HG02759 (cell line): Measurements from ENCODE around the gene RTKN2.
"Not testable (repeated sequence)": the region's sequence is repeated elsewhere in the genome, so short reads cannot be mapped to it uniquely, and the experiment has no call there.

Experiments used
- ATAC-seq: cut with Tn5 transposase; IDR thresholded peaks from one replicate; pipeline ENCODE4 v1.9.1; 2021; ENCODE audit warnings: mild to moderate bottlenecking, moderate library complexity; ENCODE audit not compliant: unreplicated experiment

Gene RTKN2

GRCh38 chr10:62268399-62269114 lies at the start of gene RTKN2:
Gene RTKN2 (minus strand): TSS chr10:62268844. CDS start chr10:62268610, 234 bp downstream.
- ATAC-seq, result peak; percentile 83

DNA sequence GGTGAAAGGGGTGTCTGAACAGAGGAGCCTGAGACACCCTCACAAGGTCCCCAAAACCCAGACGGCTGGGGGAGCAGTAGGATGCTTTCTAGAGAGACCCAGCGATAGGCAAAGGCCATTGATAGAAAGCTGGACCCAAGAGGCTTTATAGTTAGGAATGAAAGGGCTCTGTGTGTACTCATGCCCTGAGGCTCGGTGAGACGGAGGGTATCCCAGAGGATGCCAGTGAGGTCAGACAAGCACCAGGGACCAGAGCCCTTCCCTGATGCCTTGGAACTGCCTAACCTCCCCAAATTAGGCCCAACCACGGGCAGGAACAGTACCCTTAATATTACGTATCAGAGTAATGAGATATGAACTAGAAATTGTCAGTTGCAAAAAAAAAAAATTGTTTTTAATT lies 48.6 kb upstream of the RTKN2 start:
- ATAC-seq, result no peak

DNA sequence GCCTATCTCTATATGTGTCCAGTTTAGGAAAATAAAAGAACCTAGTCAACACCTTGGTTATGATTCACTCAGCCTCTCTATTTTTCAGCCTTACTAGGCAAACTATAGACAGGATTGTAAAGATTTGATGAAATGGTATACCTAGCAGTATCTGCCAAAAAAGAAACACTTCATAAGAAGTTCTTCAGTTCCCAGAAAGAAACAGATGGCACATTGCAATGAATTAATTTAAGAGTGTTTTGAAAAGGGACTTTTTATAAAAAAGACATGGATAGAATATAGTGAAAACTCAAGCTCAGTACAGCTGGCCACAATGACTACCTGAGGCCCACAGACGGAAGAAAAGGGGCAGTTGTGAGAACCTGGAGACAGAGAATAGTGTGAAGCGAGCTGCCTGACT lies 40.6 kb upstream of the RTKN2 start:
- no peak for ATAC-seq

DNA sequence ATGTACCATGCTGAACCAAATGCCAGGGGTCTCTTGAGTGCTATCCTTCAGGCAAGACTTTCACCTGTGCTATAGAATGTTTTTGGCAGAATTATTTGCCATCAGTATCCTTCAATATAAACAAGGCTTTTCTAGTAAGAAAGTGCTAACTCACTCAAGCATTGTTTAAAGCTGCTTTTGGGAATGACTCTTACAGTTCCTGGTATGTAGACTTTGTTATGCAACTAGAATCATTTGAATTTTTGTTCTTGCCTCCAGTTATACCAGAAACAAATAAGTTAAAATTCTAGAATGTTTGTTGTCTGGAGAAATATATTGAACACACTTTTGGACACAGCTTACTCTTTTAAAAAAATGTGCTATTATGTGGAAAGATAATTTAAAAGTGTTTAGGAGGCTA lies 39.5 kb upstream of the RTKN2 start:
- ATAC-seq, result no peak

DNA sequence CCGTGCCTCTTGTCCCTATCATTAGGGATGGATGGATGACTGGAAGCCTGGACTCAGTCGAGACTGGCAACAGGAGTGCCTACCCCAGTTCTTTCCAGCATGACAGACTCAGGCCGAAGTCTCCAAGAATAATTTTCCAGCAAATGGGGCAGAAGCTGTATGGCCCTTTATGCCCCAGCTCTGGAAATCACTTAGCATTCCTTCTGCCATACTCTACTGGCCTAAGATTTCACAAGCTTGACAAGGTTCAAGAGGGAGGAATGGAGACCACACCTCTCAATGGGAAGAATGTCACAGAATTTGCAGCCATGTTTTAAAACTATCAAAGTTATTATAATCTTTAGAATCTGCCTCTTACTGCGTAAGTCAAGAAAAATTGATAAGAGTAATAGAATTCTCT lies 39.0 kb upstream of the RTKN2 start:
- no peak for ATAC-seq

GRCh38 chr10:62306663-62307062 lies 38.0 kb upstream of the RTKN2 start:
- ATAC-seq, result no peak

- no peak for ATAC-seq
These were observed 37.2 kb upstream of the RTKN2 start for GRCh38 chr10:62305813-62306212.

DNA sequence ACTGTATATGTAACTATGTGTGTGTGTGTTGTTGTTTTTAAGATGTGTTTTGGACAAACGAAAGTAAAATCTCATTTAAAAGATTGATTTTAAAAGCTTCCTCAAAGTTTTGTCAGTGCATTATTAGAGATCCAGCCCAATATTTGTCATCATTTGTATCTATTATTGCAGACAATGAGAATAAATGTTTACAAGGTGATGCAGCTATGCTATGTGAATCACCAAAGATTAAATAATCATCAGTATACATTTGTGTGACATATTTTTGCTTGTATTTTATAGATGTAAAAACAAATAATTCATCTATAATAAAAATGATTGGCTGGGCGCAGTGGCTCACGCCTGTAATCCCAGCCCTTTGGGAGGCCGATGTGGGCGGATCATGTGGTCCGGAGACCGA lies 35.3 kb upstream of the RTKN2 start:
- no peak for ATAC-seq

DNA sequence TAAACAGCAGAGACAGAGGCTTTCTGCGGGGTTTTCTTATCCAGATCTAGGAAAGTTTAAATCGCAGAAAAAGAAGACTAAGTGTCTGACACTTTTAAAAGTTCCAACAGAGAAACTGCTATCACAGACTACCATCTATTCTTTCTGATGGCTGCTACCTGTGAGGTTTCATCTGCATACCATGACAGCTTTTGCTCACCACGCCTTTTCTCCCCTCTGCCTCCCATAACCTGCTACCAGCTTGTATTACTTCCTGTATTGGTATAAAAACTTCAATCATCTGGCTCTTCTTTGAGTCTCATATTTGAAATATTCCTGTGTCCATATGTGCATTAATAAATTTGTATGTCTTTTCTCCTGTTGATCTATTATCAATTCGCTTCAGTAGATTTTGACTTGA lies 34.1 kb upstream of the RTKN2 start:
- no peak for ATAC-seq

GRCh38 chr10:62297857-62298256 lies 29.2 kb upstream of the RTKN2 start:
- ATAC-seq, result no peak

DNA sequence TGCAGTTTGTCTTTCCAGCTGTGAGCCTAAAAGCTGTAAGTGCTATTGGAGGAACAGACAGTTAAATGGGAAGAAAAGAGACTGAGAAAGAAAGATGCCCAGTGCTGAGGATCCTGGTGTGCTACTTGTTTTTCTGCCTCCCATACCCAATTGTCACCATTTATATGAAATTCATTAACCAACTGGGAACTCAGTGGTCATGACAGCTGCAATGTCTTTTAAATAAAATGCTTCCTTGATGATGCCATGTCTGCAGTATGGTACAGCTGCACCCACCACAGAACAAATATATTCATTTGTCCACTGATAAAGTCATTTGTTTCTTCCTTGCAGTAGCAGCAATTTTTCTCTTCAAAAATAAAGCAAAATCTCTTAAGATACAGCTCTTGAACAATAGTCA lies 15.6 kb upstream of the RTKN2 start:
- no peak for ATAC-seq

GRCh38 chr10:62281348-62281747 lies 12.7 kb upstream of the RTKN2 start:
- ATAC-seq, result not testable (repeated sequence)

GRCh38 chr10:62280392-62280791 lies 11.7 kb upstream of the RTKN2 start:
- not testable (repeated sequence) for ATAC-seq

- no peak for ATAC-seq
These were observed 9.8 kb upstream of the RTKN2 start for GRCh38 chr10:62278441-62278910.

GRCh38 chr10:62277971-62278370 lies 9.3 kb upstream of the RTKN2 start:
- ATAC-seq, result no peak

- ATAC-seq, result no peak
These were observed 1.4 kb upstream of the RTKN2 start for GRCh38 chr10:62270020-62270419.

GRCh38 chr10:62268027-62268398 lies 631 bp downstream of the RTKN2 start:
- no peak for ATAC-seq

DNA sequence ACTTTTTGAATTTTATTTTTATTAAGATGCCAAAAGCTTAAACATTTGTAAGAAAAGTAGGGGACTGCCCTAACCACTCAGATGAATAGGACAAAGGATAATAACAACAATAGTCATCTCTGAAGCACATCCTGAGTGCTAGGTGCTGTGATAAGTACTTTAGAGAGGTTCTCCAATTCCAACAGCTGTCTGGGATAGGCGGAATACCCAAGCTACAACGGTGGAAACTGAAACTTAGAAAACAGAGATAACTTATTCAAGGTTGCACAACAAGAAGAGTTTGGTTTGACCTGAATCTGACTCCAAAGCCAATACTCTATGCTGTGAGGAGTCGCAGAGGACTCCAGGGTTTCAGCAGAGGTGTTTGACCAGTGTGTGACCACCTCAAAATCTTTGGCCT lies 2.0 kb downstream of the RTKN2 start:
- no peak for ATAC-seq

DNA sequence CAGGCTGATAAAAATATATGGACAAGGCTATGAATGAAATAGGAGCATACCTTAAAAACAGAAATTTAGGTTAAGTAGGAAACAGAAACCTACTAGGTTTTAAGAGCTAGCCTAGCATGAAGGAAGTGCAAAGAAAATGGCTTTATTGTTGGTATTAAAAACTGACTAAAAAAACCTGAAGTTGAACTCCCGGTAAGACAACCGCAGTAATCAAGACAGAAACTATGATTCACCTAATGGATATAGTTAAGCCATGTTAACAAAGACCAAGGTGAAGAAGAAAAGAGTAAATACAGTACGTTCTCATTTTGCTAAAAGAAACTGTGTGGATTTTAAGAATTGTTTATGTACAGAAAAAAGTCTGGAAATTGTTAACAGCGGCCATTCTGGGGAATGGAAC lies 2.5 kb downstream of the RTKN2 start:
- ATAC-seq, result no peak

DNA sequence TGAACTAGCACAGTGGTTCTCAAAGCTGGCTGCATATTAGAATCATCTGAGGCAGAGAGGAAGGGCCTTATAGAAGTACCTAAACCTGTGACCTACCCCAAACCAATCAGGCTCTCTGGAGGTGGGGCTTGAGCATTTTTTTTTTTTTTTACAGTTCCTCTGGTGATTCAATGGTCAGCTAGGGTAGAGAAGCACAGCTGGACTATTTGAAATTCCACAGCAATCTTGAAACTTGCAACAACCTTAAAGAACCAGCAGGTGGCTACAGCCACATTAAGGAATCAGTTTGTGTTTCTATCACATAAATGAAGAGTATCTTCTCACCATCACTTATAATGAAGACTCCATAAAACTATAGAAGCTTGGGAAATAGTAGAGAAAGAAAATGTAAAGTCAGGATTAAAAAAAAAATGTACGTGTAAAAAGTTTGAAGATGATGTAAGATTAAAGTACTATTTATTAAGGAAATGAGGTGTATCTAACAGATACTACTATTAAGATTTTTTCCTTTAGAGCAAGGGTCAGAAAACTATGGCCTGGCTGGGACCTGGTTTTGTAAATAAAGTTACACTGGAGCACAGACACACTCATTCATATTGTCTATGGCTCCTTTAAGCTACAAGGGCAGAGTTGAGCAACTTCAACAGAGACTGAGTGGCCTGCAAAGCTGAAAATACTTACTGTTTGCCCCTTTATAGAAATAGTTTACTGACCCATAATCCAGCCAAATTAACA lies 3.8 kb downstream of the RTKN2 start:
- ATAC-seq, result peak; percentile 40

- ATAC-seq, result no peak
These were observed 4.5 kb downstream of the RTKN2 start for GRCh38 chr10:62264126-62264525.

- no peak for ATAC-seq
These were observed 7.0 kb downstream of the RTKN2 start for GRCh38 chr10:62261666-62262065.
